DND-41 (cell line): ENCODE data around the gene TPK1.

Experiments used
- ATAC-seq: fragments of 200-7000 bp; cut with Tn5 transposase; 3 replicates; pipeline ENCODE4 v1.9.1; 2021; ENCODE audit warnings: low read depth; ENCODE audit not compliant: insufficient read depth
- DNase-seq: peaks from one replicate; pipeline ENCODE4 v3.0.0-alpha.2; 2020
- H2AFZ ChIP-seq: 2 replicates; pipeline ENCODE4 v1.6.0; 2012; ENCODE audit warnings: low read depth, low read length
- H3K27ac ChIP-seq: 2 replicates; pipeline ENCODE4 v1.5.1; 2012; ENCODE audit warnings: low read length, inconsistent platforms
- H3K27me3 ChIP-seq: fragments of 200-600 bp; sonication (generic); 2 replicates; pipeline ENCODE4 v1.6.0; 2012; ENCODE audit warnings: low read length, mild to moderate bottlenecking, inconsistent platforms; ENCODE audit not compliant: insufficient read depth, poor library complexity
- H3K36me3 ChIP-seq: 2 replicates; pipeline ENCODE4 v1.5.1; 2012; ENCODE audit warnings: low read length, inconsistent platforms; ENCODE audit not compliant: insufficient read depth
- H3K4me1 ChIP-seq: 2 replicates; pipeline ENCODE4 v1.5.1; 2012; ENCODE audit warnings: mild to moderate bottlenecking, low read length; ENCODE audit not compliant: insufficient read depth
- H3K4me2 ChIP-seq: 2 replicates; pipeline ENCODE4 v1.6.0; 2012; ENCODE audit warnings: mild to moderate bottlenecking, moderate library complexity, low read length, inconsistent platforms; ENCODE audit not compliant: insufficient read depth
- H3K4me3 ChIP-seq, 2 experiments: fragments of 200-600 bp in 1 of 2; shearing (Covaris generic) in 1 of 2; 2 replicates each; pipeline ENCODE4 v1.5.1; 2012 to 2016; ENCODE audit warnings: inconsistent platforms in 2 of 2, low read length in 2 of 2, mild to moderate bottlenecking in 2 of 2, low read depth in 1 of 2, moderate library complexity in 1 of 2
- H3K79me2 ChIP-seq: 2 replicates; pipeline ENCODE4 v1.6.0; 2012; ENCODE audit warnings: low read length, inconsistent platforms; ENCODE audit not compliant: insufficient read depth
- H3K9ac ChIP-seq: 2 replicates; pipeline ENCODE4 v1.6.0; 2012; ENCODE audit warnings: low read depth, mild to moderate bottlenecking, inconsistent platforms, low read length, moderate library complexity
- H3K9me3 ChIP-seq: 2 replicates; pipeline ENCODE4 v1.5.1; 2012; ENCODE audit warnings: low read length, moderate library complexity, mild to moderate bottlenecking, inconsistent platforms; ENCODE audit not compliant: insufficient read depth, severe bottlenecking
- H4K20me1 ChIP-seq: 2 replicates; pipeline ENCODE4 v1.6.0; 2012; ENCODE audit warnings: low read length; ENCODE audit not compliant: insufficient read depth
- CTCF ChIP-seq: IDR thresholded peaks from 2 replicates; pipeline ENCODE4 v1.5.1; 2012; ENCODE audit warnings: borderline replicate concordance, low read length, moderate library complexity, mild to moderate bottlenecking; ENCODE audit not compliant: poor library complexity, severe bottlenecking; ENCODE audit errors: extremely low read depth
- EZH2 ChIP-seq: IDR thresholded peaks from 3 replicates; pipeline ENCODE4 v1.6.1; 2012; ENCODE audit warnings: borderline replicate concordance, low read depth, mild to moderate bottlenecking, moderate library complexity, low read length, inconsistent platforms; ENCODE audit not compliant: severe bottlenecking

TPK1 gene

GRCh38 chr7:144641389-144642044, 194.3 kb downstream of the TPK1 start:
- no peak overlapping the region for H3K4me3 ChIP-seq
- no peak for ATAC-seq
- no peak overlapping the region for H2AFZ ChIP-seq
- no peaks in the 10 kb centered on the region for H3K9me3 ChIP-seq
- H3K79me2 ChIP-seq, result no peaks in the 10 kb centered on the region
- TF ChIP-seq CTCF (no peak), EZH2 (no peak)
- no peak overlapping the region for H3K27ac ChIP-seq
- no peak overlapping the region for H3K9ac ChIP-seq
- no peaks in the 10 kb centered on the region for H3K27me3 ChIP-seq
- no peaks in the 10 kb centered on the region for H4K20me1 ChIP-seq
- no peaks in the 10 kb centered on the region for H3K4me1 ChIP-seq
- H3K36me3 ChIP-seq, result no peaks in the 10 kb centered on the region
- no peak overlapping the region for H3K4me2 ChIP-seq
- no peak for DNase-seq

- no peak for DNase-seq
Measured at GRCh38 chr7:144632724-144633123, 203.1 kb downstream of the TPK1 start.

GRCh38 chr7:144629598-144629997, 206.3 kb downstream of the TPK1 start:
- Histone ChIP-seq H3K27ac (no peak overlapping the region), H3K9ac (no peak overlapping the region), H3K79me2 (no peaks in the 10 kb centered on the region), H3K4me3 (no peak overlapping the region), H3K9me3 (peaks cover 3% of the 10 kb centered on the region), H2AFZ (no peak overlapping the region), H3K4me2 (no peak overlapping the region), H4K20me1 (no peaks in the 10 kb centered on the region), H3K4me1 (no peaks in the 10 kb centered on the region), H3K36me3 (no peaks in the 10 kb centered on the region), H3K27me3 (no peaks in the 10 kb centered on the region)
- ATAC-seq (no peak), DNase-seq (no peak)
- no peak for TF ChIP-seq EZH2
- TF ChIP-seq CTCF, result no peak

More at GRCh38 chr7:144632724-144633123, 203.1 kb downstream of the TPK1 start:
- H3K27me3 ChIP-seq, result no peaks in the 10 kb centered on the region
- no peaks in the 10 kb centered on the region for H3K79me2 ChIP-seq
- no peak for ATAC-seq
- H3K4me2 ChIP-seq, result no peak overlapping the region
- TF ChIP-seq EZH2, result no peak
- no peak for TF ChIP-seq CTCF
- peaks cover 3% of the 10 kb centered on the region for H3K9me3 ChIP-seq
- no peak overlapping the region for H3K9ac ChIP-seq
- no peaks in the 10 kb centered on the region for H3K36me3 ChIP-seq
- H2AFZ ChIP-seq, result no peak overlapping the region
- no peak overlapping the region for H3K27ac ChIP-seq
- H3K4me1 ChIP-seq, result no peaks in the 10 kb centered on the region
- H3K4me3 ChIP-seq, result no peak overlapping the region
- no peaks in the 10 kb centered on the region for H4K20me1 ChIP-seq

- Histone ChIP-seq H4K20me1 (no peaks in the 10 kb centered on the region), H3K4me1 (no peaks in the 10 kb centered on the region), H3K27me3 (no peaks in the 10 kb centered on the region), H2AFZ (no peak overlapping the region), H3K36me3 (no peaks in the 10 kb centered on the region), H3K4me3 (no peak overlapping the region), H3K27ac (no peak overlapping the region), H3K79me2 (no peaks in the 10 kb centered on the region), H3K9ac (no peak overlapping the region), H3K4me2 (no peak overlapping the region), H3K9me3 (peaks cover 3% of the 10 kb centered on the region)
- DNase-seq (no peak), ATAC-seq (no peak)
- TF ChIP-seq EZH2 (no peak), CTCF (no peak)
Measured at GRCh38 chr7:144629011-144629410, 206.8 kb downstream of the TPK1 start.
